Activated CD8-positive, alpha-beta T cell treated with anti-CD3 and anti-CD28 coated beads for 36 hours (primary cell): ENCODE results near the gene SKOR2. TPM values are rescaled to one million over a fixed set of nuclear protein-coding genes. Genes with fewer than 3 reads are reported as not detected.

Source experiments
- ATAC-seq: fragments of 200-7000 bp; cut with Tn5 transposase; one replicate; pipeline ENCODE4 v1.10.0; 2021; ENCODE audit warnings: mild to moderate bottlenecking, moderate library complexity
- CTCF ChIA-PET: fragments of 350-600 bp; sonication (Branson Sonifier 250); formaldehyde crosslinking; loops from one replicate; lab custom pipeline; 2021; ENCODE audit warnings: antibody characterized with exemption; lab: Charles Lee
- POLR2A ChIA-PET: fragments of 350-600 bp; sonication (Branson Sonifier 250); formaldehyde crosslinking; loops from one replicate; lab custom pipeline; 2021; ENCODE audit warnings: antibody characterized with exemption; lab: Charles Lee
- DNase-seq: peaks from one replicate; pipeline ENCODE4 v3.0.0-alpha.2; 2020
- H3K27ac Mint-ChIP-seq: one replicate; pipeline ENCODE4 v1.8.0; 2021; ENCODE audit warnings: mild to moderate bottlenecking, mixed read lengths
- H3K27me3 Mint-ChIP-seq: one replicate; pipeline ENCODE4 v1.8.0; 2021; ENCODE audit warnings: mixed read lengths
- H3K36me3 Mint-ChIP-seq: one replicate; pipeline ENCODE4 v1.8.0; 2021; ENCODE audit warnings: low read depth, mixed read lengths
- H3K4me1 Mint-ChIP-seq: one replicate; pipeline ENCODE4 v1.8.0; 2021; ENCODE audit warnings: low read depth, mixed read lengths
- H3K4me3 Mint-ChIP-seq: one replicate; pipeline ENCODE4 v1.8.0; 2021; ENCODE audit warnings: mild to moderate bottlenecking, moderate library complexity, mixed read lengths
- H3K9me3 Mint-ChIP-seq: one replicate; pipeline ENCODE4 v1.8.0; 2021; ENCODE audit warnings: mixed read lengths
- intact Hi-C: fragments of 100-400 bp; cut with micrococcal nuclease; formaldehyde crosslinking; loops from one replicate; pipeline ENCODE4 v1.10.0; 2022
- total RNA-seq, 2 experiments: library from RNA; stranded (reverse); gene quantifications; one replicate each; pipeline ENCODE4 v1.2.3, GENCODE V29; 2021
- TF ChIP-seq, protein P1 (sequence below): fragments of 200-600 bp; IDR thresholded peaks from one replicate; pipeline ENCODE4 v1.8.0; 2022; ENCODE audit warnings: antibody characterized with exemption, mild to moderate bottlenecking

The SKOR2 gene
- total RNA-seq, 2 experiments from 2014 or later = not detected

DNA sequence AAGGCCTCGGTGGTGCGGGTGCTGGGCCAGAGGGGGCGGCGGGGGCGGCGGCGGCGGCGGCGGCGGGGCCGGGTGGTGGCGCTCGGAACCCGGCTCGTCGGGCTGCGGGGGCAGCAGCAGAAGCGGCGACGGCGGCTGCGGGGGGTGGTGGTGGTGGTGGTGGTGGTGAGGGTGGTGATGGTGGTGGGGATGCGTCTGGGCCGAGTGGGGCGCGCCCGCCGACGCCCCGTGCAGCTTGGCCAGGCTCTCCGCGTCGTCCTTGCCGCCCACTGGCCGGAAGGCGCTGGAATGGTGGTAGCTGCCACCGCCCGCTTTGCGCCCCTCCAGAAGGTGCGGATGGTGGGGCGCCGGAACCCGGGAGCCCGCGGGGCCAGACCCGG lies 4.4 kb downstream of the SKOR2 start:
- intact Hi-C loops = no loop called here
- Mint-ChIP-seq H3K27ac (no peak overlapping the region), H3K9me3 (peaks cover 3% of the 10 kb centered on the region), H3K27me3 (peaks cover 65% of the 10 kb centered on the region), H3K4me3 (no peak overlapping the region), H3K36me3 (peaks cover 8% of the 10 kb centered on the region), H3K4me1 (peaks cover 12% of the 10 kb centered on the region)
- ATAC-seq (no peak), DNase-seq (no peak)
- CTCF ChIA-PET = interaction anchor here (0.7 to 1.8 kb wide), 4 partner anchors 8 to 127 kb away, joined by 3 to 4 read pairs (median 3); no protein-coding TSS in a partner anchor
- TF ChIP-seq, protein P1, sequence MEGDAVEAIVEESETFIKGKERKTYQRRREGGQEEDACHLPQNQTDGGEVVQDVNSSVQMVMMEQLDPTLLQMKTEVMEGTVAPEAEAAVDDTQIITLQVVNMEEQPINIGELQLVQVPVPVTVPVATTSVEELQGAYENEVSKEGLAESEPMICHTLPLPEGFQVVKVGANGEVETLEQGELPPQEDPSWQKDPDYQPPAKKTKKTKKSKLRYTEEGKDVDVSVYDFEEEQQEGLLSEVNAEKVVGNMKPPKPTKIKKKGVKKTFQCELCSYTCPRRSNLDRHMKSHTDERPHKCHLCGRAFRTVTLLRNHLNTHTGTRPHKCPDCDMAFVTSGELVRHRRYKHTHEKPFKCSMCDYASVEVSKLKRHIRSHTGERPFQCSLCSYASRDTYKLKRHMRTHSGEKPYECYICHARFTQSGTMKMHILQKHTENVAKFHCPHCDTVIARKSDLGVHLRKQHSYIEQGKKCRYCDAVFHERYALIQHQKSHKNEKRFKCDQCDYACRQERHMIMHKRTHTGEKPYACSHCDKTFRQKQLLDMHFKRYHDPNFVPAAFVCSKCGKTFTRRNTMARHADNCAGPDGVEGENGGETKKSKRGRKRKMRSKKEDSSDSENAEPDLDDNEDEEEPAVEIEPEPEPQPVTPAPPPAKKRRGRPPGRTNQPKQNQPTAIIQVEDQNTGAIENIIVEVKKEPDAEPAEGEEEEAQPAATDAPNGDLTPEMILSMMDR = no peak
- POLR2A ChIA-PET = no interaction called here

DNA sequence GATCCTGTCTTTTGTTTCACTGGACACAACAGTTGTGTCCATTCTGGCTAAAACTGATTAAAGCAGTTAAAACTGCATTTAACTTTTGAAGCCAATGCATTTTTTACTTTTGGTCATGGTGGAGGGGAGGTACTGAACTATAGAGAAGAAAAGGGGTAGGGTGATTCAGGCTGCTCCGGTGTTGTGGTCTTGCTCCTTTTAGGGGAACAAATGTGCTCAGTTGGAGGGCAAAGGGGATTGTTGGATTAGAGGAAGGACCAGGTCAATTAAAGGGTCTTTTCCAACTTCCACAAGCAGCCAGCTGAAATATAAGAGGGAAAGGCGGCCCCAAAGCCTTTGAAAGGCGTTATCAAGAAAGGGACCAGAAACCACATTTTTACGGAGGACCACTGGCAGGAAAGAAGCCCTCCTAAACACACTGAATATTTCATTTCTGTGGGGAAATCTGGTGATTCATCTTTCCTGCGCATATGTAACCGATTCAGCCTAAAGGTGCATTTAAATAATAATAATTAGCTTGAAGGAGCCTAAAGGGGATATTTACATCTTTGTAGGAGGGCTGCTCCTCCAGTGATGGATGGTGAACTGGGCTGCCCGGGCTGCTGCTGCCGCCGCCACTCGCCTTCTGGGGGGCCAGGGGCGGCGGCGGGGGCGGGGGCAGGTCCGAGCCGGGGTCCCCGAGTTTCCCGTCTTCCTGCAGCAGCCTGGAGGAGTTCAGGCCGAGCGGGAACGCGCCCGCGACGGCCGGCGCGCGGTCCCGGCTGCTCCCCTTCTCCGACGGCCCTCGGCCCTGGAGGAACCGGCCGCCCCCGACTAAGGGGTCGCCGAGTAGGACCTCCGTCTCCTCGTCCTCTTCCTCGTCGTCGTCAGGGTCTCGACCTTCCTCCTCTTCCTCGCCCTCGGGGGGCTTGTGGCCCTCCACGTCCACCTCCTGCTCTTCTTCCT lies 5.2 kb downstream of the SKOR2 start:
- Mint-ChIP-seq H3K27ac (no peak overlapping the region), H3K36me3 (peaks cover 8% of the 10 kb centered on the region), H3K4me1 (peaks cover 9% of the 10 kb centered on the region), H3K27me3 (peaks cover 62% of the 10 kb centered on the region), H3K9me3 (peaks cover 3% of the 10 kb centered on the region), H3K4me3 (no peak overlapping the region)
- POLR2A ChIA-PET = no interaction called here
- TF ChIP-seq, protein P1 = no peak
- ATAC-seq (no peak), DNase-seq (no peak)
- CTCF ChIA-PET = interaction anchor here (0.7 to 1.8 kb wide), 3 partner anchors 12 to 126 kb away, joined by 3 to 4 read pairs (median 3); no protein-coding TSS in a partner anchor
- intact Hi-C loops = no loop called here

DNA sequence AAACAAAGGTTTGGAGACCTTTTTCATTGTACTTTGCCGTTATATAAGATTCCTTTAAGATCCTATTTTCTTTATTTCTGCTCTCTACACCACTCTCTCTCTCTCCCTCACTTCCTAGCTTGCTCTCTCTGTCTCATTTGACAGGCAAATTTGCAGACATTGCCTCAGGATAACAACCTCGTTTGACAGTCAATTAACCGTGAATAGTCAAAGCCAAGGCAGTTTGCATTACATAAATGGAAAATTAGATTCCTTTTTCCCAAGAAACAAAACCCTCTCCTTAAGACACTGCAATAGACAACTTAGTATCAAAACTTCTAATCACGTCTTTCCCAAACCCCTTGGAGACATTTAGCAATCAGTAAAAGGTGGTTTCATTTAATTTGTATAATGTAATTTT lies 7.4 kb downstream of the SKOR2 start:
- DNase-seq (no peak), ATAC-seq (no peak)
- Mint-ChIP-seq H3K4me3 (no peak overlapping the region), H3K36me3 (peaks cover 8% of the 10 kb centered on the region), H3K9me3 (peaks cover 3% of the 10 kb centered on the region), H3K4me1 (peaks cover 9% of the 10 kb centered on the region), H3K27me3 (peaks cover 51% of the 10 kb centered on the region), H3K27ac (no peak overlapping the region)
- intact Hi-C loops = no loop called here
- TF ChIP-seq, protein P1 = no peak
- ChIA-PET POLR2A (no interaction called here), CTCF (no interaction called here)

DNA sequence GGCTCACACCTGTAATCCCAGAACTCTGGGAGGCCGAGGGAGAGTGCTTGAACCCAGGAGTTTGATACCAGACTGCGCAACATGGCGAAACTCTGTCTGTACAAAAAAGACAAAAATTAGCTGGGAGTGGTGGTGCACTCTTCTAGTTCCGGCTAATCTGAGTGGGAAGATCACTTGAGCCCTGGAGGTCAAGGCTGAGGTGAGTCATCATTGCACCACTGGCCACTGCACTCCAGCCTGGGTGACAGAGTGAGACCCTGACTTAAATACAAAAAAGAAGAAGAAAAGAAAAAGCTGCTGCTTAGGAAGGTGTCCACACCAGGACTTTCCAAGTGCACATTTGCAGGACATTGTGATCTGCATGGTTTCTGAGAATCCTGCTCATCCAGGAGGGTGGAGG lies 16.4 kb downstream of the SKOR2 start:
- CTCF ChIA-PET = interaction anchor here (1.7 kb wide), 1 partner anchor 19 kb away, joined by 5 read pairs; no protein-coding TSS in a partner anchor
- DNase-seq = no peak
- Mint-ChIP-seq H3K4me3 (no peak overlapping the region), H3K27me3 (peaks cover 30% of the 10 kb centered on the region), H3K27ac (no peak overlapping the region), H3K9me3 (no peaks in the 10 kb centered on the region), H3K4me1 (no peaks in the 10 kb centered on the region), H3K36me3 (no peaks in the 10 kb centered on the region)
- TF ChIP-seq, protein P1 = no peak
- intact Hi-C loops = no loop called here
- POLR2A ChIA-PET = no interaction called here
- no peak for ATAC-seq

DNA sequence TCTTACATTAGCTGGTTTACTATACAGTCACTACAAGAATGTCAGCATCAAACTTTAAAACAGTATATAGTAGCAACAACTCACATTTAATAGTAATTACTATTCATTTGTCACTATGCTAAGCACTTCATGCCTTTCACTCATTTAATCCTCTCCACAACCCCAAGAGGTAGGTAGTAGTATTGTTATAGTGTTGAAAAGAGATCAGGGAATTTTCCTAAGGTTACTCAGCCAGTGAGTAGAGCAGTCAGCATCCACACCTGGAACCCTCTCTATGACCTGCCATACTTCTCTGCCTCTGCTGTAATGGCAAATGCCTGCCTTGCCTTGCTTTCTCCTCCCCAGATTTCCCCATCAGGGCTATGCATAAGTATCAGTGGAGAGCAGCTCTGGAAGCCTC lies 24.8 kb downstream of the SKOR2 start:
- DNase-seq (no peak), ATAC-seq (no peak)
- ChIA-PET CTCF (interaction anchor here (1.0 kb wide), 1 partner anchor 21 kb away, joined by 3 read pairs; no protein-coding TSS in a partner anchor), POLR2A (no interaction called here)
- Mint-ChIP-seq H3K4me3 (no peak overlapping the region), H3K27me3 (peaks cover 28% of the 10 kb centered on the region), H3K9me3 (no peaks in the 10 kb centered on the region), H3K36me3 (no peaks in the 10 kb centered on the region), H3K4me1 (no peaks in the 10 kb centered on the region), H3K27ac (no peak overlapping the region)
- TF ChIP-seq, protein P1 = no peak
- intact Hi-C loops = no loop called here
